Breast epithelium (tissue), 4 donors: ENCODE data around the gene MTA1. TPM values are rescaled to one million over a fixed set of nuclear protein-coding genes. Genes with fewer than 3 reads are reported as not detected.
A peak's percentile ranks its signal among the peaks of the same experiment; 100 is the strongest.

Experiments used
- DNase-seq, 2 donors: peaks; one replicate each; pipeline ENCODE4 v3.0.0-alpha.2; 2019; ENCODE audit warnings: low spot score in 2 of 2
- H3K27ac ChIP-seq, 2 donors: fragments of 200-600 bp; sonication (generic) in 1 of 2; one replicate each; pipeline ENCODE4 v1.5.1; 2016 to 2019; ENCODE audit warnings: mild to moderate bottlenecking in 1 of 2
- H3K27me3 ChIP-seq, 2 donors: fragments of 200-600 bp; sonication (generic) in 1 of 2; one replicate each; pipeline versions ENCODE4 v1.5.1 to v1.6.0; 2017 to 2019; ENCODE audit warnings: control low read depth in 1 of 2, mild to moderate bottlenecking in 1 of 2
- H3K36me3 ChIP-seq: fragments of 200-600 bp; one replicate; pipeline ENCODE4 v1.5.1; 2019
- H3K4me1 ChIP-seq, 2 donors: fragments of 200-600 bp; sonication (generic); one replicate each; pipeline ENCODE4 v1.5.1; 2016 to 2019; ENCODE audit warnings: control low read depth in 1 of 2
- H3K4me3 ChIP-seq, 3 donors: fragments of 200-600 bp; sonication (generic); 1 replicate in 2 of 3; 2 replicates in 1 of 3; pipeline ENCODE4 v1.5.1; 2016 to 2019; ENCODE audit warnings: mild to moderate bottlenecking in 3 of 3, moderate library complexity in 2 of 3
- H3K9me3 ChIP-seq, 2 donors: fragments of 200-600 bp; sonication (generic) in 1 of 2; one replicate each; pipeline ENCODE4 v1.5.1; 2016 to 2019; ENCODE audit warnings: control low read depth in 1 of 2
- POLR2A ChIP-seq: fragments of 450-650 bp; IDR thresholded peaks from one replicate; pipeline ENCODE4 v1.6.1; 2016; ENCODE audit warnings: antibody characterized with exemption, mild to moderate bottlenecking, moderate library complexity
- POLR2AphosphoS5 ChIP-seq, 3 donors: sonication (generic); formaldehyde crosslinking; IDR thresholded peaks; one replicate each; pipeline ENCODE4 v1.6.1; 2017; ENCODE audit warnings: antibody characterized with exemption in 3 of 3
- intact Hi-C: fragments of 100-400 bp; cut with DNase I; formaldehyde crosslinking; loops from one replicate; pipeline ENCODE4 v1.15.1; 2023; ENCODE audit warnings: low total_unique reads
- total RNA-seq, 3 donors: library from RNA; depleted of rRNA; stranded (reverse); fragments of >200 nt; gene quantifications; one replicate each; pipeline ENCODE4 v1.1.0, GENCODE V29; 2016
- TF ChIP-seq, protein P1 (sequence below), 3 donors: fragments of 450-650 bp; IDR thresholded peaks; one replicate each; pipeline ENCODE4 v1.5.1; 2016 to 2017; ENCODE audit warnings: antibody characterized with exemption in 3 of 3, mild to moderate bottlenecking in 3 of 3, moderate library complexity in 3 of 3

MTA1 gene
- 10 to 100 TPM; 50.7 to 70.1 (median 68.8) TPM for total RNA-seq

DNA sequence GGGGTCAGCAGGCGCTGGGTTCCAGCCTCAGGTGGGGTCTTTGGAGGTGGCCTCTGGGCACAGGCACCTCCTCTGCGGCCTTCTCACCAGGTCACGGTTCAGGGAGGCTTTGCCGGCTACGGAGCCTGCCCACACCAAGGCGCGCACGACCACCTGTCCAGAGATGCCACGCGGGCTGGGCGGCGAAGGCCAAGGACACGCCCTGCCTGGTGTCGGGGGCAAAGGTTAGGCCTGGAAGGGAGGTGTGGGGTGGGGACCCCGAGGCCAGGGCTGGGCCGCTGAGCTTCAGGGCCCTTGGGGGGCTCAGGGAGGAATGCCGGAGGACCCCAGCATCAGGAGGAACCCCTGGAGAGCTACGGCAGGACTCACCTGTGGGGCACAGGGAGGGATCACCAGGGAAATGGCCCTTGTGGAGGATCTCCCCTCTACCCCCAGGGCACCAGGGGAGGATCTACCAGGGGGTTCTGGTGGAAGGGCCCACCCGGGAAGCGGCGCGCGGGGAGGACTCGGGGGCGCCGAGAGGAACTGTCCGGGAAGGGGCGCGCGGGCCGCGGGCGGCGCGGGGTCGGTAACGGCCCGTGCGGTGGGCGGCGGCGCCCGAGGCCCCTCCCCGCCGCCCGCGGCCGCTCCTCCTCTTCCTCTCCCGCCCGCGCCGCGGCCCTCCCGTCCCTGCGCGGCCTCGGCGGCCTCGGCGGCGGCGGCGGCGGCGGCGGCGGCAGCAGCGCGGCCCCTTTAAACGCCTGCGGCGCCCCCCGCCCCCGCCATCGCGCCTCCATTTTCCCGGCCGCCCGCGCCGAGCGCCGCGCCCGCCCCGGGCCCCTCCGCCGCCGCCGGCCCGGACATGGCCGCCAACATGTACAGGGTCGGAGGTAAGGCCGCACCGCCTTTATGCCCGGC, at the start of gene MTA1:
MTA1 (plus strand) TSS at position 633 of the 897 bp plus-strand sequence; CDS start at position 842, 209 bp downstream.
- no peak for DNase-seq
- Histone ChIP-seq H3K36me3 (no peaks in the 10 kb centered on the region), H3K27ac (peak within 1 kb of the TSS; percentile 73 to 84), H3K4me3 (peak within 1 kb of the TSS; percentile 68 to 79 (median 71)), H3K4me1 (peaks cover 17 to 21% of the 10 kb centered on the region in 2 donors), H3K27me3 (no peaks in the 10 kb centered on the region), H3K9me3 (no peaks in the 10 kb centered on the region)
- TF ChIP-seq POLR2AphosphoS5 (IDR thresholded peaks at IDR 0.05) (no peak), POLR2A (no peak)
- TF ChIP-seq, protein P1, sequence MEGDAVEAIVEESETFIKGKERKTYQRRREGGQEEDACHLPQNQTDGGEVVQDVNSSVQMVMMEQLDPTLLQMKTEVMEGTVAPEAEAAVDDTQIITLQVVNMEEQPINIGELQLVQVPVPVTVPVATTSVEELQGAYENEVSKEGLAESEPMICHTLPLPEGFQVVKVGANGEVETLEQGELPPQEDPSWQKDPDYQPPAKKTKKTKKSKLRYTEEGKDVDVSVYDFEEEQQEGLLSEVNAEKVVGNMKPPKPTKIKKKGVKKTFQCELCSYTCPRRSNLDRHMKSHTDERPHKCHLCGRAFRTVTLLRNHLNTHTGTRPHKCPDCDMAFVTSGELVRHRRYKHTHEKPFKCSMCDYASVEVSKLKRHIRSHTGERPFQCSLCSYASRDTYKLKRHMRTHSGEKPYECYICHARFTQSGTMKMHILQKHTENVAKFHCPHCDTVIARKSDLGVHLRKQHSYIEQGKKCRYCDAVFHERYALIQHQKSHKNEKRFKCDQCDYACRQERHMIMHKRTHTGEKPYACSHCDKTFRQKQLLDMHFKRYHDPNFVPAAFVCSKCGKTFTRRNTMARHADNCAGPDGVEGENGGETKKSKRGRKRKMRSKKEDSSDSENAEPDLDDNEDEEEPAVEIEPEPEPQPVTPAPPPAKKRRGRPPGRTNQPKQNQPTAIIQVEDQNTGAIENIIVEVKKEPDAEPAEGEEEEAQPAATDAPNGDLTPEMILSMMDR (IDR thresholded peaks at IDR 0.05) = no peak
- intact Hi-C loops = no loop called here

DNA sequence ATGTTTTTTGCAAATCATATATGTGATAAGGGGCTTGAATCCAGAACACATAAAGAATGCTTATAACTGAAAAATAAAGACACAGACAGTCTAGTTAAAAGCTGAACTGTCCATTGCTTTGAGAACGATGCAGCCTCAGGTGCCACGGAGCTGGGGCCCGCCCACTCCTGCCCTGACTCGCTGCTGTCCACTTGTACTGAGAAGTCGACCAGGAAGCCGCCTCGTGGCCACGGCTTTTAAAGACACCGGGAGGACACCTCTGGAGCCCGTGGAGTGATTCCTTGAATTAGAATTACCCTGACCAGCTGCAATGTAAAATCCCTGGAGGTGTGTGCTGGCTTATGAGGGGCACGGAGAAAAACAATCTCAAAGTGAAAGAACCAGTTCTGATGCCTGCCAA, 45.2 kb upstream of the MTA1 start:
- Histone ChIP-seq H3K27ac (no peak overlapping the region), H3K9me3 (no peaks in the 10 kb centered on the region), H3K27me3 (no peaks in the 10 kb centered on the region), H3K36me3 (no peaks in the 10 kb centered on the region), H3K4me1 (no peaks in the 10 kb centered on the region), H3K4me3 (no peak overlapping the region)
- TF ChIP-seq, protein P1 (IDR thresholded peaks at IDR 0.05) = peak in 2 of 3 donors; percentile 10 to 34
- no peak for TF ChIP-seq POLR2AphosphoS5 (IDR thresholded peaks at IDR 0.05)
- DNase-seq = peak in 1 of 2 donors; percentile 41
- intact Hi-C loops = no loop called here

DNA sequence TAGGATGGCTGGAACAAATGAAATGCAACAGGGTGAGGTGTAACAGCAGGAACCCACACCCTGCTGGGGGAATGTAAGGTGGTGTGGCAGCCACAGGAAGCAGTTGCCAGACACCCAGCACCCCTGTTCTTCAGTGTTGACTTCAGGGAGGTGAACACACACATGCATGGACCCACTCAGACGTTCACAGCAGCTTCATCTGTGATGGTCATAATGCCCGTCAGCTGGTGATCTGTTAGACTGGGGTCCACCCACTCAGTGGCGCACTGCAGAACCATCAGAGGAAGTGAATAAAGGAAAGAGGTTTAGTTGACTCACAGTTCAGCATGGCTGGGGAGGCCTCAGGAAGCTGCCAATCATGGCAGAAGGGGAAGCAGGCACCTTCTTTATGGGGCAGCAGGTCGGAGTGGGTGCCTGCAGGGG, 44.0 kb upstream of the MTA1 start:
- intact Hi-C loops = no loop called here
- no peaks in the 10 kb centered on the region for H3K27me3 ChIP-seq

DNA sequence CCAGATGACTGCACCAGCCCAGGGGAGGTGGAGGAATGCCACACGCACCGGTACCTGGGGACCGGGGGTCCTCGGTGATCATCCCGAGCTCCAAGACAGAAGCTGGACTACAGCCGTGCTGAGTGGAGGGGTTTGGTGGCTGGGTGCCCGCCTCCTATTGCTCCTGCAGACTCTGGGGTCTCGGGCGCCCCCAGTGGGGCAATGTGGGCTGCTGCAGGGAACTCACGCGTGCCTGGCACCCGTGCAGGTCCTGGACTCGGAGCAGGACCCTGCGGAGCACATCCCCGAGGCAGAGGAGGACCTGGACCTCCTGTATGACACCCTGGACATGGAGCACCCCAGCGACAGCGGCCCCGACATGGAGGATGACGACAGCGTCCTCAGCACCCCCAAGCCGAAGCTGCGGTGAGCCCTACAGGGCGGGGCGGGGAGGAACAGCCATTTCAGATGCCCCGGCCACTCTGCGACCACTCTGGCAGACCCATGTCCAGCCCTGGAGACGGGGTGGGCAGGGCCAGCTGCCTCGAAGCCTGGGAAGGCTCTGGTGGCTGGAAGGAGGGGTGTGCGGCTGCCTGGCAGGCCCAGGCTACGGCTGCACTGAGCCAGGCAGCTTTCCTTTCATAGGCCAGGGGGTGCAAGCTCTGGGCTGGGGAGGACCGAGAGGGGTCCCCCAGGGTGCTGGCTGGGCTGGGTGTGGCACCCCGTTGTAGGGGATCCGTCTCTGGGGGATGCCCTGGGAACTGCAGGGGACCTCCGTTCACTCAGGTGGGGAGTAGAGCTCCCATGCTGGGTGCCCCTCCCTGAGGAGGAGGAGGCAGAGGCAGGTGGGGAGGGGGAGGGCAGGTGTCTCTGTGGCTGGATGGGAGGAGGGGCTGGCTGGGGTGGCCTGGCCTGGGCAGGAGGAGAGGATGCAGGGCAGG, 42.8 kb upstream of the MTA1 start:
- Histone ChIP-seq H3K36me3 (no peaks in the 10 kb centered on the region), H3K9me3 (no peaks in the 10 kb centered on the region), H3K4me3 (no peak overlapping the region), H3K27me3 (no peaks in the 10 kb centered on the region), H3K4me1 (no peaks in the 10 kb centered on the region), H3K27ac (no peak overlapping the region)
- TF ChIP-seq POLR2A (no peak), POLR2AphosphoS5 (IDR thresholded peaks at IDR 0.05) (no peak)
- intact Hi-C loops = no loop called here
- DNase-seq = no peak

More for the DNA sequence above, 44.0 kb upstream of the MTA1 start:
- Histone ChIP-seq H3K36me3 (no peaks in the 10 kb centered on the region), H3K27ac (no peak overlapping the region), H3K4me1 (no peaks in the 10 kb centered on the region), H3K9me3 (no peaks in the 10 kb centered on the region), H3K4me3 (no peak overlapping the region)
- TF ChIP-seq, protein P1 (IDR thresholded peaks at IDR 0.05) = no peak
- TF ChIP-seq POLR2A (no peak), POLR2AphosphoS5 (IDR thresholded peaks at IDR 0.05) (no peak)
- DNase-seq = no peak

DNA sequence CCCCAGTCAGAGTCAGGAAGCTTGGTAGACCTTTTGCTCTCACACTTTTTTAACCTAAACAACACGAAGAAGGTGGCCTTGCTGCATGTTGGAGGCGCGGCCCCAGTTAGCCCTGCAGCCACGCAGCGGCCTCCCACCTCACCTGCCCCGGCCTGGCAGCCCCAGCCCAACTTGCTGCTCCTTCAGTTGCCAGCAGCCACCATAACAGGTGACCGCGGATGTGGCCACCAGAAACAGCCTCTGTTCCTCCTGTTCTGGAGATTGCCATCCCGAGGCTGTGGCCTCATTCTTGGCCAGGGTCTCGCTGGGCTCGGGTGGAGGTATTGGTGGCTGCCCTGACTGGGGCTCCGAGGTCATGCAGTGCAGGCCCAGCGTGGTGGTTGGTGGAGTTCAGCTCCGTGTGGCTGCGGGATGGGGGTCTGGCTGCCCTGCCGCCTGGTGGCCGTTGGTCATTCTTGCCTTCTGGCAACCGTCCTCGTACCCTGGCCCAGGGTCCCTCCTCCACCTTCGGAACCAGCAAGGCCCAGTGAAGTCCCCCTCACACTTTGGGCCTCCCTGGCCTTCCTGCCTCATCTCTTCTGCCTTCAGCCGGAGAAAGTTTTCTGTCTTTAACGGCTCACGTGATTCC, 42.0 kb upstream of the MTA1 start:
- intact Hi-C loops = no loop called here
- no peak overlapping the region for H3K4me3 ChIP-seq
- TF ChIP-seq POLR2AphosphoS5 (IDR thresholded peaks at IDR 0.05) (no peak), POLR2A (no peak)
- TF ChIP-seq, protein P1 (IDR thresholded peaks at IDR 0.05) = no peak
- no peak for DNase-seq
- H3K9me3 ChIP-seq = no peaks in the 10 kb centered on the region
- H3K27me3 ChIP-seq = no peaks in the 10 kb centered on the region
- H3K27ac ChIP-seq = no peak overlapping the region
- H3K36me3 ChIP-seq = no peaks in the 10 kb centered on the region
- H3K4me1 ChIP-seq = no peaks in the 10 kb centered on the region
